D721Med (cell line): ENCODE measurements around the gene TH.
"Not testable (repeated sequence)": the region's sequence is repeated elsewhere in the genome, so short reads cannot be mapped to it uniquely, and the experiment has no call there.

Source experiments
- DNase-seq: peaks from one replicate; pipeline ENCODE4 v3.0.0; 2011; ENCODE audit warnings: low spot score; ENCODE audit not compliant: insufficient read length
- FAIRE-seq: peaks from 2 replicates; lab custom pipeline; 2011; peaks lifted over from hg19 to GRCh38; lab: Jason Lieb, UNC
- TF ChIP-seq, protein P1 (sequence below): IDR thresholded peaks from 2 replicates; pipeline ENCODE4 v1.5.1; 2012; ENCODE audit warnings: mild to moderate bottlenecking, control low read depth; ENCODE audit not compliant: insufficient read depth; ENCODE audit errors: missing control alignments

Gene TH

DNA sequence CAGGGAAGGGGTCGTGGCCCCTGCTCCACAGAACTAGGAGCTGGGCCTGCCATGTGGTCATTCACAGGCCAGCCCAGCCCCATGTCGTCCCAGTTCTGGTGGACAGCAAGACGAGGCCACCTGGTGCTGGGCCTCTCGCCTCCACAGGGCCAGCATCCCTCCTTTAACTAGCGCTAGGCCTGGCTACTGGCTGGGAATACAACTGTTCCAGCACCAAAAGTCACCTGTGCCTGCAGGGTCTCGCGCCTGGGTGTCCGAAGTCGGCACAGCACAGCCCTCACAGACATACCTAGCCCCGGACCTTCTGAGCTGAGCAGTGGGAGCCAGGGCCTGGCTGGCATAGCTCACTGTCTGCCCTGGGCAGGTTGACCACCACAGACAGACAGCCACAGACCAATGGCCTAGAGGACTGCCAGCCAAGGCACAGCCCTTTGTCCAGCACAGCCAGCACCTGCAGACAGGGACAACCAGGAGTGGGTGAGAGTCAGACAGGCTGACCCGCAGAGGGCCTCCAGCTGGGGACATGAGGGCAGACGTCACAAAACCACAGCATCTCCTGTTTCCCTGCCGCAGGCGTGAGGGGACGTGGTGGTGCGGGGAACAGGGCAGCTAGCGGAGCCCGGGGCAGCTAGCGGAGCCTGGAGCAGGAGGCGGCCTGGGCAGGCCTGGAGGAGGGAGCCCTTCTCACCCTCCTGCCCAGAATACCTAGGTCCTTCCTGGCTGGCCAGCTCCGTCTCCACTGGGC is 27.2 kb upstream of the TH start:
- no peak for FAIRE-seq
- TF ChIP-seq, protein P1, sequence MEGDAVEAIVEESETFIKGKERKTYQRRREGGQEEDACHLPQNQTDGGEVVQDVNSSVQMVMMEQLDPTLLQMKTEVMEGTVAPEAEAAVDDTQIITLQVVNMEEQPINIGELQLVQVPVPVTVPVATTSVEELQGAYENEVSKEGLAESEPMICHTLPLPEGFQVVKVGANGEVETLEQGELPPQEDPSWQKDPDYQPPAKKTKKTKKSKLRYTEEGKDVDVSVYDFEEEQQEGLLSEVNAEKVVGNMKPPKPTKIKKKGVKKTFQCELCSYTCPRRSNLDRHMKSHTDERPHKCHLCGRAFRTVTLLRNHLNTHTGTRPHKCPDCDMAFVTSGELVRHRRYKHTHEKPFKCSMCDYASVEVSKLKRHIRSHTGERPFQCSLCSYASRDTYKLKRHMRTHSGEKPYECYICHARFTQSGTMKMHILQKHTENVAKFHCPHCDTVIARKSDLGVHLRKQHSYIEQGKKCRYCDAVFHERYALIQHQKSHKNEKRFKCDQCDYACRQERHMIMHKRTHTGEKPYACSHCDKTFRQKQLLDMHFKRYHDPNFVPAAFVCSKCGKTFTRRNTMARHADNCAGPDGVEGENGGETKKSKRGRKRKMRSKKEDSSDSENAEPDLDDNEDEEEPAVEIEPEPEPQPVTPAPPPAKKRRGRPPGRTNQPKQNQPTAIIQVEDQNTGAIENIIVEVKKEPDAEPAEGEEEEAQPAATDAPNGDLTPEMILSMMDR = no peak
- DNase-seq = no peak

DNA sequence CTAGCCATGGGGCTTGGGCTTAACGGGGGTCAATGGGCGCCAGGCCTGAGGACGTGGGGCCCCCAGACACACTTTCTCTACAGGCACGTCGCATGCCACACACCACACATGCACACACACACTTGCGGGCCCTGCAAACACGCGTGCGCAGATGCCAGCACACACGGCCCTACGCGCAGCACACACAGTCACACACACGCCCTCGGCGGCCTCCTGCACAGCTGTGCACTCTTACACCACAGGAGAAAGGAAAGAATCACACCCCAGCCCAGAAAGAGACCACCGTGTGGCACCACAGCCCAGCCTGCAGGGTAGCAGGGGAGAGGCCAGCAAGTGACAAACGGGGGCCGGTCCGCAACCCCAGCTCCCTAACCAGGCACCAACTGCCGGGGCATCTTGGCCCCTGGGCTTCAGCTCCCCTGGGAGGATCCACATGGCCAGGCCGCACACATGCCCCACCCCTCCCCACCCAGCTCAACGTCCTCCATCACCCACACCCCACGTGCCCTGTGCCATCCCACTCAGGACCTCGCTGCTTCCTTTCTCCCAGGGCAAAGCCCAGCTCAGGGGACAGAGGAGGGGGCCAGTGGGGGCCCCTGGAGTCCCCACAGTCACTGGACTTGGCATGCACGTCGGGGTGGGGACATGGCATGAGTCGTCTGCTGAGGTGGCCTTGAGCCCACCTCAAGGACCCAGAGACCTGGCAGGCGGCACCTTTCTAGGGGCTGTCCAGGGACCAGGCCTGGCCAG is 26.3 kb upstream of the TH start:
- TF ChIP-seq, protein P1 = no peak
- DNase-seq (no peak), FAIRE-seq (no peak)

DNA sequence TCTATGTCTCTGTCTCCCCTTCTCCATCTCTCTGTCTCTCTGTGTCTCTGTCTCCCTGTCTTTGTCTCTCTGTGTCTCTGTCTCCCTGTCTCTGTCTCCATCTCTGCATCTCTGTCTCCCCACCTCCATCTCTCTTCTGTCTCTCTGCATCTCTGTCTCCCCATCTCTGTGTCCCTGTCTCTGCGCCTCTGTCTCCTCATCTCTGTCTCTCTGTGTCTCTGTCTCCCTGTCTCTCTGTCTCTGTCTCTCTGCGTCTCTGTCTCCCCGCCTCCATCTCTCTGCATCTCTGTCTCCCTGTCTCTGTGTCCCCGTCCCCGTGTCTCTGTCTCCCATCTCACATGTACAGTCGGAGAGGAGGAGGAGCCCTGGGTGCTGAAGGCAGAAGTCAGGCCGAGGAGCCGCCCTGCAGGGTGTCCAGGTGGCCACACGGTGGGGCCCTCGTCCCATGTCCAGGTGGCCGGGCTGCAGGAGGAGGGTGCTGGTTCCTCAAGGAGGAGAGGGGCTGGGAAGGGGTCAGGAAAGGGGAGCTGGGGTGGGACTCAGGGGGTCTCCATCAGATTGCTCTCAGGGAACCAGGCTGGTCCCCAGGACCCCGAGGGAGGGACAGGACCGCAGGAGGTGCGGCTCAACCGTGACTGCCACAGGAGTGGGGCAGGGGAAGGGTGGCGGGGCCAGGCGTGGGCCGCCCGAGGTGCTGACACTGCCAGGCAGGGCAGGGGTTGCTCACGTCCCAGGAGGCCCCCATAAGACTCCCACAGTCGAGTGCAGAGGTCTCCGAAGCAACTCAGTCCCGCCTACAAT is 25.6 kb upstream of the TH start:
- FAIRE-seq (no peak), DNase-seq (no peak)
- TF ChIP-seq, protein P1 = peak; percentile 58

DNA sequence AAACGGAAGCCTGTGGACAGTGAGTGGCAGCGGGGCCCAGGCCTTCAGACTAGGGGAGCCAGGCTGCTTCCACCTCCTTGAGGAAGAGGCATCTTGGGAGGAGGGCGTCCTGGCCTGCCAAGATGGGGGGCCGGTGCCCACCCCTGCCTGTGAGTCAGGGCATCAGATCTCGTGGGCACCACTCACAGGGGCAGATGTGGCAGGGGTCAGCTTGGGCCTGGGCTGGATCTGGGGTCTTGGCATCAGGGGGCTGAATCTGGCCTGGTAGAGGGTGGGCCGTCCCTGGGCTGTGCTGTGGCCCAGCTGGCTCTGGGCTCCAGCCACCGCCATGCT is 24.1 kb upstream of the TH start:
- TF ChIP-seq, protein P1 = no peak
- FAIRE-seq (no peak), DNase-seq (no peak)

DNA sequence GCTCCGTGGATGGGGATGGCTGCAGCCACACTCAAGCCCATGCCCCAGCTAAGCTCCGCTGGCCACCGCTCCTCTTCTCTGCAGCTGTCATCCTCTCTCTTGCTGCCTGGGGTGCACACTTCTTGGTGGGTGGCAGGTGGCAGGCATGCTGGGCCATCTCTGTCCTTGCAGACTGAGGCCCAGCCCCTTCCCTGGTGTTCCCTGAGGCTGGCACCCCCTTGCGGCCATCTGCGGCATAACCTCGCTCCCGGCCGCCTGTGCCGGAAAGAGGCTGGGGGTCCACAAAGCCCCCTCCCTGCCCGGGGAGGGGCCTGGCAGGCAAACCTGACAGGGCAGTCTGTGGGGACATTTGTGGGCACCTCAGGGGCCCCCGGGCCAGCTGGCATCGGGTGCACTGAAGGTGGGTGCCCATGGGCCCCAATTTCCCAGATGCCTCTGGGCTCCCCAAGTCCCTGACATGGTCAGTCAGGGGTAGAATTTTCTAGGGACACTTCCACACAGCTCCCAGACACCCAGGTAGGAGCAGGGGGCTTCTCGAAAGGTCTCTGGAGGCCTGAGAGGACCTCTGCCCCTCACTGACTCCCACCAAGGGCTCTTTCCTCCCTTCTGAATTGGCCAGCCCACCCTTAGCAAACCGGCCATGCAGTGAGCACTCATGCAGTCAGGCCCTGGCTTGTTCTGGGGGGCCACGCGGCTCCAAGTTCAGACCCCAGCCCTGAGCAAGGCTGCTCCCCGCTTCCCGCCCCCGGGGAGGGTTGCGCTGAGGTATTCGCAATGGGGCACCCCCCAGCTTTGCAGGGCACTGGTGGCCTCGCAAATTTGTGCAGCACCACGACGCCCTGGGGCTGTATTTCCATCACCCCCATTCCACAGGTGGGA is 23.5 kb upstream of the TH start:
- FAIRE-seq (no peak), DNase-seq (no peak)
- TF ChIP-seq, protein P1 = peak; percentile 55

DNA sequence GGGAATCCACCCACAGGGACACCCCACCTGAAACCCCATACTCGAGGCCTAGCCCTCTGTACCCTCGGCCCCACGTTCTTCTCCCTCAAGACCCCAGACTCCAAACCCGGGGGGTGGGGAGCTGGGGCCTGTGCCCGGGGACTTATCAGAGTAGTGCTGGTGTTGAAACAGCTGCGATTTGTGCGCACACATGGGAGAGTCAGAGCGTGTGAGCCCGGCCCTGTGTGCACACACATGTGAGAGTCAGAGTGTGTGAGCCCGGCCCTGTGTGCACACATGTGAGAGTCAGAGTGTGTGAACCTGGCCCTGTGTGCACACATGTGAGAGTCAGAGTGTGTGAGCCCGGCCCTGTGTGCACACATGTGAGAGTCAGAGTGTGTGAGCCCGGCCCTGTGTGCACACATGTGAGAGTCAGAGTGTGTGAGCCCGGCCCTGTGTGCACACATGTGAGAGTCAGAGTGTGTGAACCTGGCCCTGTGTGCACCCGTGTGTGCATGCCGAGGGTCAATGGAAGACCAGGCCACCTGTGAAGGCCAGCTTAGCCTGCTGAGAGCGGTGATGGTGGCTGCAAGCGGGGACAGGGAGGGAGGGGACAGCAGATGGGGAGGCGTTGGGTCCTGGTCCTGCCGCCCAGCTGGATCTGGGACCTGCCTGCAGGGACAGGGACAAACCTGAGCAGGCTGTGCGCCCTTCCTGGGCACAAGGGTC is 22.4 kb upstream of the TH start:
- not testable (repeated sequence) for DNase-seq, FAIRE-seq
